B cell (primary cell): ENCODE data around the gene MOB2. TPM values are rescaled to one million over a fixed set of nuclear protein-coding genes. Genes with fewer than 3 reads are reported as not detected.

ENCODE experiments used
- ATAC-seq: fragments of 200-7000 bp; cut with Tn5 transposase; one replicate; pipeline ENCODE4 v1.10.0; 2021; ENCODE audit warnings: low read depth, mild to moderate bottlenecking, moderate number of reproducible peaks, moderate library complexity
- CTCF ChIA-PET: fragments of 350-600 bp; sonication (Branson Sonifier 250); formaldehyde crosslinking; loops from one replicate; lab custom pipeline; 2021; ENCODE audit warnings: antibody characterized with exemption, inconsistent platforms; lab: Charles Lee
- POLR2A ChIA-PET: fragments of 350-600 bp; sonication (Branson Sonifier 250); formaldehyde crosslinking; loops from one replicate; lab custom pipeline; 2021; ENCODE audit warnings: antibody characterized with exemption; lab: Charles Lee
- DNase-seq: peaks from one replicate; pipeline ENCODE4 v3.0.0; 2013
- H2AFZ ChIP-seq: 2 replicates; pipeline ENCODE4 v1.6.1; 2012; ENCODE audit warnings: mild to moderate bottlenecking, low read depth, low read length; ENCODE audit not compliant: insufficient read depth, poor library complexity, severe bottlenecking
- H3K27ac ChIP-seq, 2 donors: 1 replicate in 1 of 2; 2 replicates in 1 of 2; pipeline ENCODE4 v1.5.1; 2012 to 2013; ENCODE audit warnings: low read length in 2 of 2, mild to moderate bottlenecking in 2 of 2, moderate library complexity in 1 of 2
- H3K27me3 ChIP-seq, 4 experiments: fragments of 200-600 bp in 1 of 4; sonication (generic) in 1 of 4; replicated peaks in 1 of 4; 1 replicate in 2 of 4; 2 replicates in 2 of 4; pipeline versions ENCODE4 v1.6.1 to v1.7.0; 2013 to 2016; ENCODE audit warnings: low read length in 3 of 4, mild to moderate bottlenecking in 2 of 4, mixed read lengths in 1 of 4, moderate library complexity in 1 of 4; ENCODE audit not compliant: insufficient read depth in 4 of 4, control insufficient read depth in 3 of 4; ENCODE audit errors: control extremely low read depth in 1 of 4
- H3K36me3 ChIP-seq, 2 experiments: replicated peaks in 1 of 2; 1 replicate in 1 of 2; 2 replicates in 1 of 2; pipeline versions ENCODE4 v1.6.1 to v1.7.1; 2013; ENCODE audit warnings: low read length in 1 of 2; ENCODE audit not compliant: insufficient read depth in 2 of 2, control insufficient read depth in 1 of 2; ENCODE audit errors: control extremely low read depth in 1 of 2, extremely low read depth in 1 of 2
- H3K4me1 ChIP-seq, 2 donors: fragments of 200-600 bp in 1 of 2; sonication (generic) in 1 of 2; 1 replicate in 1 of 2; 2 replicates in 1 of 2; pipeline versions ENCODE4 v1.5.1 to v1.6.1; 2013 to 2017; ENCODE audit warnings: low read length in 2 of 2; ENCODE audit not compliant: control insufficient read depth in 2 of 2, insufficient read depth in 2 of 2
- H3K4me2 ChIP-seq: replicated peaks from 2 replicates; pipeline ENCODE3; 2012; ENCODE audit warnings: mild to moderate bottlenecking, low read depth, low read length; ENCODE audit not compliant: poor library complexity, severe bottlenecking
- H3K4me3 ChIP-seq, 5 experiments: fragments of 200-600 bp in 1 of 5; sonication (generic) in 1 of 5; 1 replicate in 3 of 5; 2 replicates in 2 of 5; pipeline versions ENCODE4 v1.5.1 to v1.7.0; 2011 to 2016; ENCODE audit warnings: low read length in 4 of 5, mild to moderate bottlenecking in 4 of 5, low read depth in 2 of 5, control low read depth in 1 of 5, moderate library complexity in 1 of 5; ENCODE audit not compliant: insufficient read depth in 1 of 5; ENCODE audit errors: control extremely low read depth in 1 of 5, extremely low read depth in 1 of 5
- H3K79me2 ChIP-seq: fragments of 200-600 bp; sonication (generic); one replicate; pipeline ENCODE4 v1.6.0; 2016; ENCODE audit warnings: low read length; ENCODE audit not compliant: control insufficient read depth, insufficient read depth
- H3K9ac ChIP-seq: fragments of 200-600 bp; sonication (generic); 2 replicates; pipeline ENCODE4 v1.6.1; 2017; ENCODE audit warnings: mild to moderate bottlenecking, low read length, moderate library complexity
- H3K9me3 ChIP-seq, 3 donors: one replicate each; pipeline versions ENCODE4 v1.6.1 to v1.7.1; 2013; ENCODE audit warnings: low read length in 2 of 3; ENCODE audit not compliant: control insufficient read depth in 2 of 3, insufficient read depth in 1 of 3; ENCODE audit errors: control extremely low read depth in 1 of 3
- H4K20me1 ChIP-seq: 2 replicates; pipeline ENCODE4 v1.6.0; 2012; ENCODE audit warnings: mild to moderate bottlenecking, low read length; ENCODE audit not compliant: insufficient read depth, control insufficient read depth, poor library complexity, severe bottlenecking
- H3K27ac Mint-ChIP-seq: one replicate; pipeline ENCODE4 v1.8.0; 2021; ENCODE audit warnings: mixed read lengths
- H3K27me3 Mint-ChIP-seq: one replicate; pipeline ENCODE4 v1.8.0; 2021; ENCODE audit warnings: mixed read lengths
- H3K4me1 Mint-ChIP-seq: one replicate; pipeline ENCODE4 v1.8.0; 2021; ENCODE audit warnings: mixed read lengths
- H3K4me3 Mint-ChIP-seq: one replicate; pipeline ENCODE4 v1.8.0; 2021; ENCODE audit warnings: mixed read lengths
- H3K9me3 Mint-ChIP-seq: one replicate; pipeline ENCODE4 v1.8.0; 2022; ENCODE audit warnings: mixed read lengths; ENCODE audit not compliant: insufficient read depth
- EZH2 ChIP-seq: IDR thresholded peaks from 2 replicates; pipeline ENCODE4 v1.6.1; 2012; ENCODE audit warnings: borderline replicate concordance, low read depth, mild to moderate bottlenecking, moderate library complexity, low read length; ENCODE audit not compliant: insufficient read depth, poor library complexity, severe bottlenecking
- WGBS: methylation state at CpG from one replicate; pipeline ENCODE4 v1.1.5; 2013; ENCODE audit warnings: missing lambda C conversion rate; ENCODE audit not compliant: insufficient coverage; 5-methylcytosine and 5-hydroxymethylcytosine counted together
- intact Hi-C: fragments of 100-400 bp; cut with micrococcal nuclease; formaldehyde crosslinking; loops from one replicate; pipeline ENCODE4 v1.10.0; 2022
- polyA plus RNA-seq: library from polyadenylated mRNA; depleted of rRNA; stranded (reverse); fragments of >200 nt; gene quantifications from 2 replicates; pipeline ENCODE4 v1.2.3, GENCODE V29; 2012
- total RNA-seq, 2 donors: library from RNA; stranded (reverse); fragments of 120-200 nt in 1 of 2; gene quantifications; 1 replicate in 1 of 2; 2 replicates in 1 of 2; pipeline versions ENCODE4 v1.2.3 to v1.2.4, GENCODE V29; 2013 to 2022
- TF ChIP-seq, protein P1 (sequence below): fragments of 200-600 bp; IDR thresholded peaks from one replicate; pipeline ENCODE4 v1.8.0; 2022; ENCODE audit warnings: antibody characterized with exemption, mild to moderate bottlenecking

MOB2 gene
- total and polyA plus RNA-seq, 2 donors (not counting 1 experiment from before 2014, with no cell fraction given), result 55.7 to 57.6 TPM

DNA sequence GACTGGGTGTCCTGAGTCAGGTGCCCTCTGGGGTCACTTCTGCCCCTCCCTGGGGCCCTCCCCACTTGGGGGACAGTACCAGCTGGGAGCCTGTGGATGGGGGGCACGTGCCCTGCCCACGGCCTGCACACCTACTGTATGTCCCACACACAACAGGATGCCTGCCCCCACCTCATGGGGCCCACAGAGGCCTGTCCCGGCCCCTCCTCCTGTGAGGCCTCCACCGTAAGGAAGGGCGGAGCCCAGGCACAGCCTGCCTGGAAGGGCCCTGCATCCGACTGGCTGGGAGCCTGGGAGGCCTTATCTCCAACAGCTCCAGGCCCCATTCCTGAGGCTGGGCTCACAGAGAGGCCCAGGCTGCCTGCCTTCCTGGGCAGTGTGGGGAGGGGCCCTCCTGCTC lies 49.1 kb downstream of the MOB2 start:
- Mint-ChIP-seq H3K4me1 (no peaks in the 10 kb centered on the region), H3K9me3 (no peaks in the 10 kb centered on the region), H3K27me3 (no peaks in the 10 kb centered on the region), H3K4me3 (no peak overlapping the region), H3K27ac (no peak overlapping the region)
- DNase-seq, result no peak
- Histone ChIP-seq H3K4me2 (no peak overlapping the region), H3K4me1 (no peaks in the 10 kb centered on the region), H3K27me3 (peaks cover 0 to 7% (median 0%) of the 10 kb centered on the region in 4 experiments), H3K27ac (no peak overlapping the region), H3K9me3 (no peaks in the 10 kb centered on the region), H3K79me2 (no peaks in the 10 kb centered on the region), H3K9ac (no peak overlapping the region), H3K36me3 (no peaks in the 10 kb centered on the region), H2AFZ (no peak overlapping the region), H4K20me1 (no peaks in the 10 kb centered on the region), H3K4me3 (no peak overlapping the region)
- no peak for TF ChIP-seq EZH2
- 69% methylated on average over 6 of the region's 6 CpGs for WGBS
- ChIA-PET POLR2A (no interaction called here), CTCF (interaction anchor here (2.0 kb wide), 1 partner anchor 138 kb away, joined by 5 read pairs; no protein-coding TSS in a partner anchor)
- ATAC-seq, result no peak
- intact Hi-C loops, result no loop called here

DNA sequence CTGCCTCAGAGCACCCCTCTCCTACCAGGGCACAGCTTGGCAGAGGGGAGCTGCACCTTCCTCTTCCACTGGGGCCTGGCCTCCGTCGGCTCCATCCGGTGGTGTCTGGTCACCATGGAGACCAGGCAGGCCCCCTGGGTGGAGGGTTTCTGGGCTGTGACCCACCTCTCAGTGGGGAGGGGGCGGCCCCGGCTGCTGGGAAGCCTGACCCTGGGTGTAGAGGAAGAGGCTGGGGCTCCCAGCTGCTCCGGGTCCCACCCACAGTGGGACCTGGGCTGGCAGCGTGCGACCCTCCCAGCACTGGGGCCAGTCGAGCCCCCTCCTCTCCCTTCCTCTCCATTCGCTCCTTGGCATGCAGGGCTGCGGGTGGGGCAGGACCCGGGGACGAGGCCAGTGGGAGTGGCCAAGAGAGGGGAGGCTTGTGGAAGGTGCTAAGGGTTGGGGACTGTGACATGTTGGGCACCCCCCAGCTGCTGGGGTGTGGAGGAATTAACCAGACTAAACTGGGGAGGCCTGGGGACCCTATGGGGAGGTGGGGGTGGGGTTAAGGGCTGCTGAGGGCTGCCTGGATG lies 50.0 kb downstream of the MOB2 start:
- ATAC-seq (no peak), DNase-seq (no peak)
- Histone ChIP-seq H3K4me1 (no peaks in the 10 kb centered on the region), H3K4me3 (no peak overlapping the region), H3K36me3 (no peaks in the 10 kb centered on the region), H3K27me3 (peaks cover 0 to 7% (median 0%) of the 10 kb centered on the region in 4 experiments), H4K20me1 (no peaks in the 10 kb centered on the region), H2AFZ (no peak overlapping the region), H3K9ac (no peak overlapping the region), H3K9me3 (no peaks in the 10 kb centered on the region), H3K4me2 (no peak overlapping the region), H3K27ac (no peak overlapping the region), H3K79me2 (no peaks in the 10 kb centered on the region)
- no peak for TF ChIP-seq EZH2
- TF ChIP-seq, protein P1, sequence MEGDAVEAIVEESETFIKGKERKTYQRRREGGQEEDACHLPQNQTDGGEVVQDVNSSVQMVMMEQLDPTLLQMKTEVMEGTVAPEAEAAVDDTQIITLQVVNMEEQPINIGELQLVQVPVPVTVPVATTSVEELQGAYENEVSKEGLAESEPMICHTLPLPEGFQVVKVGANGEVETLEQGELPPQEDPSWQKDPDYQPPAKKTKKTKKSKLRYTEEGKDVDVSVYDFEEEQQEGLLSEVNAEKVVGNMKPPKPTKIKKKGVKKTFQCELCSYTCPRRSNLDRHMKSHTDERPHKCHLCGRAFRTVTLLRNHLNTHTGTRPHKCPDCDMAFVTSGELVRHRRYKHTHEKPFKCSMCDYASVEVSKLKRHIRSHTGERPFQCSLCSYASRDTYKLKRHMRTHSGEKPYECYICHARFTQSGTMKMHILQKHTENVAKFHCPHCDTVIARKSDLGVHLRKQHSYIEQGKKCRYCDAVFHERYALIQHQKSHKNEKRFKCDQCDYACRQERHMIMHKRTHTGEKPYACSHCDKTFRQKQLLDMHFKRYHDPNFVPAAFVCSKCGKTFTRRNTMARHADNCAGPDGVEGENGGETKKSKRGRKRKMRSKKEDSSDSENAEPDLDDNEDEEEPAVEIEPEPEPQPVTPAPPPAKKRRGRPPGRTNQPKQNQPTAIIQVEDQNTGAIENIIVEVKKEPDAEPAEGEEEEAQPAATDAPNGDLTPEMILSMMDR, result no peak
- ChIA-PET CTCF (interaction anchor here (2.0 kb wide), 1 partner anchor 139 kb away, joined by 5 read pairs; no protein-coding TSS in a partner anchor), POLR2A (interaction anchor here (1.0 kb wide), 1 partner anchor 12 kb away, joined by 3 read pairs; no protein-coding TSS in a partner anchor)
- intact Hi-C loops, result no loop called here
- no peaks in the 10 kb centered on the region for H3K9me3 Mint-ChIP-seq
- no peaks in the 10 kb centered on the region for H3K4me1 Mint-ChIP-seq
- H3K4me3 Mint-ChIP-seq, result no peak overlapping the region
- WGBS, result 47% methylated on average over 5 of the region's 13 CpGs
- H3K27ac Mint-ChIP-seq, result no peak overlapping the region
- no peaks in the 10 kb centered on the region for H3K27me3 Mint-ChIP-seq
